Chondrocyte (in vitro differentiated cells): ENCODE results near the gene SLC25A13. TPM values are rescaled to one million over a fixed set of nuclear protein-coding genes. Genes with fewer than 3 reads are reported as not detected.

Source experiments
- DNase-seq: peaks from one replicate; pipeline ENCODE4 v3.0.0; 2021; ENCODE audit warnings: mixed read lengths, low spot score
- H3K27ac Mint-ChIP-seq: one replicate; pipeline ENCODE4 v1.8.0; 2021; ENCODE audit warnings: mild to moderate bottlenecking, moderate library complexity, mixed read lengths; ENCODE audit not compliant: unreplicated experiment
- H3K27me3 Mint-ChIP-seq: 2 replicates; pipeline ENCODE4 v1.8.0; 2021; ENCODE audit warnings: low read depth, mixed read lengths
- H3K36me3 Mint-ChIP-seq: 2 replicates; pipeline ENCODE4 v1.8.0; 2021; ENCODE audit warnings: low read depth, mixed read lengths
- H3K4me1 Mint-ChIP-seq: 2 replicates; pipeline ENCODE4 v1.8.0; 2021; ENCODE audit warnings: low read depth, mild to moderate bottlenecking, mixed read lengths
- H3K4me3 Mint-ChIP-seq: one replicate; pipeline ENCODE4 v1.8.0; 2021; ENCODE audit warnings: mild to moderate bottlenecking, moderate library complexity, mixed read lengths; ENCODE audit not compliant: unreplicated experiment
- H3K9me3 Mint-ChIP-seq: 2 replicates; pipeline ENCODE4 v1.8.0; 2021; ENCODE audit warnings: low read depth, mixed read lengths
- CTCF ChIP-seq: fragments of 200-600 bp; sonication (generic); IDR thresholded peaks from 2 replicates; pipeline ENCODE4 v1.5.0; 2021; ENCODE audit warnings: antibody characterized with exemption, mild to moderate bottlenecking, moderate library complexity
- total RNA-seq: library from RNA; stranded (reverse); gene quantifications from 3 replicates; pipeline ENCODE4 v1.2.1, GENCODE V29; 2021

The SLC25A13 gene
- total RNA-seq, 1 donor from 2014 or later: 26.6 TPM

- Mint-ChIP-seq H3K9me3 (no peaks in the 10 kb centered on the region), H3K27me3 (no peaks in the 10 kb centered on the region), H3K4me3 (no peak overlapping the region), H3K27ac (no peak overlapping the region), H3K36me3 (peaks cover under 1% of the 10 kb centered on the region), H3K4me1 (peaks cover 53% of the 10 kb centered on the region)
- TF ChIP-seq CTCF: no peak
- no peak for DNase-seq
These were observed 82.7 kb downstream of the SLC25A13 start for GRCh38 chr7:96238976-96239766.

GRCh38 chr7:96238474-96238873 lies 83.4 kb downstream of the SLC25A13 start:
- no peaks in the 10 kb centered on the region for H3K27me3 Mint-ChIP-seq
- peaks cover 56% of the 10 kb centered on the region for H3K4me1 Mint-ChIP-seq
- no peaks in the 10 kb centered on the region for H3K9me3 Mint-ChIP-seq
- H3K27ac Mint-ChIP-seq: peak overlapping the region; percentile 77
- DNase-seq: no peak
- no peak for TF ChIP-seq CTCF
- no peak overlapping the region for H3K4me3 Mint-ChIP-seq
- H3K36me3 Mint-ChIP-seq: peaks cover 2% of the 10 kb centered on the region

GRCh38 chr7:96237040-96237439 lies 84.9 kb downstream of the SLC25A13 start:
- DNase-seq: no peak
- Mint-ChIP-seq H3K27ac (peak overlapping the region; percentile 58), H3K4me3 (no peak overlapping the region), H3K9me3 (no peaks in the 10 kb centered on the region), H3K4me1 (peaks cover 56% of the 10 kb centered on the region), H3K36me3 (peaks cover 2% of the 10 kb centered on the region), H3K27me3 (no peaks in the 10 kb centered on the region)
- no peak for TF ChIP-seq CTCF

GRCh38 chr7:96236198-96237039 lies 85.5 kb downstream of the SLC25A13 start:
- no peak for DNase-seq
- no peaks in the 10 kb centered on the region for H3K27me3 Mint-ChIP-seq
- H3K4me3 Mint-ChIP-seq: no peak overlapping the region
- peaks cover 51% of the 10 kb centered on the region for H3K4me1 Mint-ChIP-seq
- TF ChIP-seq CTCF: no peak
- peaks cover 2% of the 10 kb centered on the region for H3K36me3 Mint-ChIP-seq
- peak overlapping the region; percentile 64 for H3K27ac Mint-ChIP-seq
- H3K9me3 Mint-ChIP-seq: no peaks in the 10 kb centered on the region

GRCh38 chr7:96235281-96235680 lies 86.6 kb downstream of the SLC25A13 start:
- Mint-ChIP-seq H3K4me1 (peaks cover 51% of the 10 kb centered on the region), H3K36me3 (peaks cover 4% of the 10 kb centered on the region), H3K27me3 (no peaks in the 10 kb centered on the region), H3K4me3 (no peak overlapping the region), H3K27ac (peak overlapping the region; percentile 65), H3K9me3 (no peaks in the 10 kb centered on the region)
- no peak for TF ChIP-seq CTCF
- no peak for DNase-seq
